ENCODE results near the gene WDR17.

- TF ChIP-seq CTCF (IDR thresholded peaks at IDR 0.05) (no peak), EZH2 (IDR thresholded peaks at IDR 0.05; ENCODE audit: borderline replicate concordance, insufficient read depth, low read depth, low read length, poor library complexity, severe bottlenecking) (no peak)
Measured at GRCh38 chr4:176032454-176032853, 33.2 kb upstream of the WDR17 start.

Measured in B cell (primary cell).